DOHH2 (cell line): ENCODE data around the gene NKD1.

Experiments
- CTCF ChIP-seq: fragments of 200-600 bp; sonication (generic); IDR thresholded peaks from one replicate; pipeline ENCODE4 v1.5.1; 2014; ENCODE audit warnings: antibody characterized with exemption, mild to moderate bottlenecking, low read depth, low read length; ENCODE audit not compliant: poor library complexity, severe bottlenecking
- EZH2phosphoT487 ChIP-seq: fragments of 200-600 bp; sonication (generic); IDR thresholded peaks from 2 replicates; pipeline ENCODE4 v1.6.1; 2017; ENCODE audit warnings: borderline replicate concordance, mild to moderate bottlenecking, antibody characterized with exemption, low read length, moderate library complexity, mixed read lengths

GRCh38 chr16:50619702-50620491 lies 71.7 kb downstream of the NKD1 start:
- TF ChIP-seq CTCF (no peak), EZH2phosphoT487 (no peak)
